HepG2 (cell line): ENCODE measurements around the gene TMEM62. TPM values are rescaled to one million over a fixed set of nuclear protein-coding genes. Genes with fewer than 3 reads are reported as not detected.

Source experiments
- ATAC-seq: fragments of 200-7000 bp; cut with Tn5 transposase; 3 replicates; pipeline ENCODE4 v1.9.1; 2020; ENCODE audit warnings: mild to moderate bottlenecking, moderate library complexity
- BruUV-seq: library from RNA; stranded (reverse); fragments of 400-500 nt; replicated peaks from 2 replicates; lab custom pipeline; 2021; lab: Mats Ljungman, UMichigan
- CTCF ChIA-PET: fragments of 300-600 bp; formaldehyde crosslinking; extraction: SDS; loops from one replicate; lab custom pipeline; 2021; ENCODE audit warnings: low total read pairs, inconsistent platforms, low intra/inter-chr PET ratio; lab: Yijun Ruan, JAX
- POLR2A ChIA-PET: fragments of 350-600 bp; sonication (Branson Sonifier 250); formaldehyde crosslinking; loops from one replicate; lab custom pipeline; 2020; ENCODE audit warnings: antibody characterized with exemption, inconsistent platforms; lab: Yijun Ruan, JAX
- DNase-seq: peaks from one replicate; pipeline ENCODE4 v3.0.0-alpha.2; 2015; ENCODE audit warnings: low spot score
- FAIRE-seq: peaks from 3 replicates; lab custom pipeline; 2011; peaks lifted over from hg19 to GRCh38; lab: Jason Lieb, UNC
- H2AFZ ChIP-seq: one replicate; pipeline ENCODE4 v1.6.1; 2011; ENCODE audit warnings: low read length, inconsistent platforms
- H3K27ac ChIP-seq: fragments of 300-600 bp; 3 replicates; pipeline ENCODE4 v1.8.0; 2011; ENCODE audit warnings: mixed run types, mild to moderate bottlenecking, mixed read lengths, low read length, inconsistent platforms; ENCODE audit not compliant: insufficient read depth; ENCODE audit errors: extremely low read length
- H3K27me3 ChIP-seq, 2 experiments: fragments of 200-600 bp in 1 of 2; 2 replicates in 1 of 2; 3 replicates in 1 of 2; pipeline versions ENCODE4 v1.6.0 to v1.8.0; 2011; ENCODE audit warnings: low read length in 2 of 2, mild to moderate bottlenecking in 2 of 2, moderate library complexity in 2 of 2, inconsistent platforms in 1 of 2; ENCODE audit not compliant: insufficient read depth in 2 of 2, control insufficient read depth in 1 of 2
- H3K36me3 ChIP-seq, 2 experiments: fragments of 200-600 bp in 1 of 2; replicated peaks in 1 of 2; 2 replicates in 1 of 2; 3 replicates in 1 of 2; pipeline versions ENCODE4 v1.5.1 to v1.8.0; 2011; ENCODE audit warnings: low read length in 2 of 2, inconsistent platforms in 1 of 2; ENCODE audit not compliant: insufficient read depth in 2 of 2, control insufficient read depth in 1 of 2
- H3K4me1 ChIP-seq: 2 replicates; pipeline ENCODE4 v1.5.1; 2012; ENCODE audit warnings: low read length, inconsistent platforms; ENCODE audit not compliant: insufficient read depth
- H3K4me2 ChIP-seq: 2 replicates; pipeline ENCODE4 v1.6.0; 2011; ENCODE audit warnings: low read depth, low read length, inconsistent platforms
- H3K4me3 ChIP-seq, 3 experiments: fragments of 200-600 bp in 1 of 3; sonication (generic), shearing (Covaris generic) in 1 of 3; replicated peaks in 1 of 3; 2 replicates each; pipeline ENCODE4 v1.5.1; 2011 to 2016; ENCODE audit warnings: low read length in 3 of 3, inconsistent platforms in 2 of 3, low read depth in 2 of 3, mild to moderate bottlenecking in 2 of 3, control low read depth in 1 of 3, mixed read lengths in 1 of 3; ENCODE audit not compliant: insufficient read depth in 1 of 3
- H3K79me2 ChIP-seq: one replicate; pipeline ENCODE4 v1.6.1; 2011; ENCODE audit warnings: low read length, inconsistent platforms; ENCODE audit not compliant: insufficient read depth
- H3K9ac ChIP-seq: 2 replicates; pipeline ENCODE4 v1.6.0; 2011; ENCODE audit warnings: mild to moderate bottlenecking, low read depth, low read length, inconsistent platforms; ENCODE audit not compliant: insufficient read depth
- H3K9me3 ChIP-seq: 2 replicates; pipeline ENCODE4 v1.5.1; 2012; ENCODE audit warnings: mild to moderate bottlenecking, low read length
- H4K20me1 ChIP-seq: 2 replicates; pipeline ENCODE4 v1.6.0; 2011; ENCODE audit warnings: inconsistent platforms, mild to moderate bottlenecking, low read length, moderate library complexity; ENCODE audit not compliant: insufficient read depth
- BHLHE40 ChIP-seq: IDR thresholded peaks from 2 replicates; pipeline ENCODE4 v1.6.1; 2011; ENCODE audit warnings: low read length, improper control_type of control experiment
- FOXO1 ChIP-seq: sonication (generic); formaldehyde crosslinking; IDR thresholded peaks from 2 replicates; pipeline ENCODE4 v1.4.0; 2020; ENCODE audit warnings: missing genetic modification reagents
- ONECUT2 ChIP-seq: sonication (generic); formaldehyde crosslinking; IDR thresholded peaks from 2 replicates; pipeline ENCODE4 v1.4.0; 2020; ENCODE audit warnings: missing genetic modification reagents
- SMAD3 ChIP-seq: sonication (generic); formaldehyde crosslinking; IDR thresholded peaks from 2 replicates; pipeline ENCODE4 v1.4.0; 2020; ENCODE audit warnings: missing genetic modification reagents
- STAG1 ChIP-seq: sonication (generic); formaldehyde crosslinking; IDR thresholded peaks from 2 replicates; pipeline ENCODE4 v1.4.0; 2020; ENCODE audit warnings: missing genetic modification reagents
- TARDBP ChIP-seq: sonication (generic); formaldehyde crosslinking; IDR thresholded peaks from 2 replicates; pipeline ENCODE4 v1.8.0; 2022; ENCODE audit warnings: mild to moderate bottlenecking, missing genetic modification reagents
- ZFAT ChIP-seq: sonication (generic); formaldehyde crosslinking; conservative IDR thresholded peaks from 2 replicates; pipeline ENCODE4 v1.8.1; 2023; ENCODE audit warnings: missing genetic modification reagents, inconsistent platforms
- ZNF124 ChIP-seq: sonication (generic); formaldehyde crosslinking; IDR thresholded peaks from 2 replicates; pipeline ENCODE4 v1.4.0; 2020; ENCODE audit warnings: missing genetic modification reagents
- ZNF557 ChIP-seq: sonication (generic); formaldehyde crosslinking; IDR thresholded peaks from 2 replicates; pipeline ENCODE4 v1.4.0; 2020; ENCODE audit warnings: missing genetic modification reagents
- ZNF781 ChIP-seq: sonication (generic); formaldehyde crosslinking; IDR thresholded peaks from 2 replicates; pipeline ENCODE4 v1.5.1; 2020; ENCODE audit warnings: borderline replicate concordance, mild to moderate bottlenecking, missing genetic modification reagents; ENCODE audit errors: not compliant biosample characterization
- ZNF850 ChIP-seq: sonication (generic); formaldehyde crosslinking; conservative IDR thresholded peaks from 2 replicates; pipeline ENCODE4 v1.9.0; 2021; ENCODE audit warnings: mild to moderate bottlenecking, missing genetic modification reagents
- WGBS: methylation state at CpG from one replicate; pipeline ENCODE4 v1.1.6; 2017; ENCODE audit warnings: low lambda C conversion rate; 5-methylcytosine and 5-hydroxymethylcytosine counted together
- in situ Hi-C: cut with HindIII; loops from 2 replicates; pipeline ENCODE4 v1.10.0; 2017; ENCODE audit warnings: low pct_unique_long_range_greater_than_20kb; ENCODE audit not compliant: extremely low pct_ligation_motif_present
- intact Hi-C: fragments of 100-400 bp; cut with micrococcal nuclease; formaldehyde crosslinking; loops from one replicate; pipeline ENCODE4 v1.10.0; 2022; ENCODE audit not compliant: unreplicated experiment
- polyA plus RNA-seq, 8 experiments: library from polyadenylated mRNA; depleted of rRNA in 3 of 8; stranded (reverse) in 7 of 8; unstranded in 1 of 8; fragments of >200 nt; fragmentation: Illumina TruSeq in 4 of 8; extraction: Trizol in 4 of 8; gene quantifications; 2 replicates each; pipeline versions ENCODE4 v1.2.1 to v1.2.3, GENCODE V29; 2011 to 2016; ENCODE audit warnings: low read depth in 4 of 8, missing spikeins in 1 of 8, mixed read lengths in 1 of 8; ENCODE audit not compliant: insufficient read depth in 1 of 8
- total RNA-seq, 5 experiments: library from RNA; depleted of rRNA; stranded (reverse); fragments of >200 nt; fragmentation: Illumina TruSeq; extraction: Trizol; gene quantifications; 2 replicates each; pipeline ENCODE4 v1.2.3, GENCODE V29; 2016; ENCODE audit warnings: low read depth in 1 of 5
- TF ChIP-seq, protein P1 (sequence below): sonication (generic); formaldehyde crosslinking; IDR thresholded peaks from 2 replicates; pipeline ENCODE4 v1.5.0; 2020; ENCODE audit warnings: mild to moderate bottlenecking, low read depth, missing genetic modification reagents, borderline replicate concordance
- TF ChIP-seq, protein P2 (sequence below): sonication (generic); formaldehyde crosslinking; IDR thresholded peaks from 2 replicates; pipeline ENCODE4 v1.5.0; 2020; ENCODE audit warnings: mild to moderate bottlenecking, missing genetic modification reagents
- TF ChIP-seq, protein P3 (sequence below): sonication (generic); formaldehyde crosslinking; IDR thresholded peaks from 2 replicates; pipeline ENCODE4 v1.5.0; 2020; ENCODE audit warnings: missing genetic modification reagents, mild to moderate bottlenecking, borderline replicate concordance
- TF ChIP-seq, protein P4 (sequence below): sonication (generic); formaldehyde crosslinking; IDR thresholded peaks from 2 replicates; pipeline ENCODE4 v1.4.0; 2020; ENCODE audit warnings: missing genetic modification reagents

TMEM62 gene
- total and polyA plus RNA-seq, 2 of the 13 experiments (the other 11 are each of a cell fraction or from before 2014, with no cell fraction given): 14.2 to 20.9 TPM

DNA sequence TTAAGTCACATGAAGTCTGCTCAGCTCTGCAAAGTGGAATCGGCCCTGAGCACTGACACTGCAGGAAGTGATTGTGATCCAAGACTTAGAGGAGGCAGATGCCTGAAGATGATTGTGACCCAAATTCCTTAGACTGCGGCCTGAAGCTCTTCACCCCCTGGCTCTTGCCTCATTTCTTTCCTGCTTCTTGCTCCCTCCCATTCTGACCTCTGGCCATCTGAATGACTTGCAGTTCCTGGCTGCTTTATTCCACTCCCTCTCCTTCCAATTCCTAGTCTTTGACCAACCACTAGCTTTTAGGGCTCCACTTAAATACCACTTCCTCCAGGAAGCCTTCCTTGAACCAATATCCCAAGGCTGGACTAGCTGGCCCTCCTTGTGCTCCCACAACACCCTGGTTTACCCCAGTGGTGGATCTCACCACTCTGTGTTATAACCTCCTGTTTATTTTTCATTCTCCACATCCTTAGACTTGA is 97.3 kb downstream of the TMEM62 start:
- no peak overlapping the region for H2AFZ ChIP-seq
- FAIRE-seq (no peak), ATAC-seq (no peak), DNase-seq (no peak)
- no peaks in the 10 kb centered on the region for H3K79me2 ChIP-seq
- TF ChIP-seq STAG1 (CRISPR knock-in tag): no peak
- TF ChIP-seq ONECUT2 (CRISPR knock-in tag): no peak
- TF ChIP-seq, protein P1, sequence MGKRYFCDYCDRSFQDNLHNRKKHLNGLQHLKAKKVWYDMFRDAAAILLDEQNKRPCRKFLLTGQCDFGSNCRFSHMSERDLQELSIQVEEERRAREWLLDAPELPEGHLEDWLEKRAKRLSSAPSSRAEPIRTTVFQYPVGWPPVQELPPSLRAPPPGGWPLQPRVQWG (CRISPR knock-in tag): no peak
- no peak for TF ChIP-seq ZNF124 (CRISPR knock-in tag)
- TF ChIP-seq, protein P2, sequence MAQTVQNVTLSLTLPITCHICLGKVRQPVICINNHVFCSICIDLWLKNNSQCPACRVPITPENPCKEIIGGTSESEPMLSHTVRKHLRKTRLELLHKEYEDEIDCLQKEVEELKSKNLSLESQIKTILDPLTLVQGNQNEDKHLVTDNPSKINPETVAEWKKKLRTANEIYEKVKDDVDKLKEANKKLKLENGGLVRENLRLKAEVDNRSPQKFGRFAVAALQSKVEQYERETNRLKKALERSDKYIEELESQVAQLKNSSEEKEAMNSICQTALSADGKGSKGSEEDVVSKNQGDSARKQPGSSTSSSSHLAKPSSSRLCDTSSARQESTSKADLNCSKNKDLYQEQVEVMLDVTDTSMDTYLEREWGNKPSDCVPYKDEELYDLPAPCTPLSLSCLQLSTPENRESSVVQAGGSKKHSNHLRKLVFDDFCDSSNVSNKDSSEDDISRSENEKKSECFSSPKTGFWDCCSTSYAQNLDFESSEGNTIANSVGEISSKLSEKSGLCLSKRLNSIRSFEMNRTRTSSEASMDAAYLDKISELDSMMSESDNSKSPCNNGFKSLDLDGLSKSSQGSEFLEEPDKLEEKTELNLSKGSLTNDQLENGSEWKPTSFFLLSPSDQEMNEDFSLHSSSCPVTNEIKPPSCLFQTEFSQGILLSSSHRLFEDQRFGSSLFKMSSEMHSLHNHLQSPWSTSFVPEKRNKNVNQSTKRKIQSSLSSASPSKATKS: no peak
- no peak for TF ChIP-seq SMAD3 (CRISPR knock-in tag)
- TF ChIP-seq, protein P3, sequence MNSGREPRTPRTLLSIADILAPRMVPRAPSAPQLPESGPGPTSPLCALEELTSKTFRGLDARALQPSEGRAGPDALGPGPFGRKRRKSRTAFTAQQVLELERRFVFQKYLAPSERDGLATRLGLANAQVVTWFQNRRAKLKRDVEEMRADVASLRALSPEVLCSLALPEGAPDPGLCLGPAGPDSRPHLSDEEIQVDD (CRISPR knock-in tag): no peak
- TF ChIP-seq ZNF557 (CRISPR knock-in tag): no peak
- no peak for TF ChIP-seq ZNF850
- TF ChIP-seq BHLHE40: no peak
- no peak for TF ChIP-seq ZNF781 (CRISPR knock-in tag)
- no peak for TF ChIP-seq ZFAT (CRISPR knock-in tag)
- no peak for TF ChIP-seq FOXO1 (CRISPR knock-in tag)
- no peak for TF ChIP-seq TARDBP (CRISPR knock-in tag)
- TF ChIP-seq, protein P4, sequence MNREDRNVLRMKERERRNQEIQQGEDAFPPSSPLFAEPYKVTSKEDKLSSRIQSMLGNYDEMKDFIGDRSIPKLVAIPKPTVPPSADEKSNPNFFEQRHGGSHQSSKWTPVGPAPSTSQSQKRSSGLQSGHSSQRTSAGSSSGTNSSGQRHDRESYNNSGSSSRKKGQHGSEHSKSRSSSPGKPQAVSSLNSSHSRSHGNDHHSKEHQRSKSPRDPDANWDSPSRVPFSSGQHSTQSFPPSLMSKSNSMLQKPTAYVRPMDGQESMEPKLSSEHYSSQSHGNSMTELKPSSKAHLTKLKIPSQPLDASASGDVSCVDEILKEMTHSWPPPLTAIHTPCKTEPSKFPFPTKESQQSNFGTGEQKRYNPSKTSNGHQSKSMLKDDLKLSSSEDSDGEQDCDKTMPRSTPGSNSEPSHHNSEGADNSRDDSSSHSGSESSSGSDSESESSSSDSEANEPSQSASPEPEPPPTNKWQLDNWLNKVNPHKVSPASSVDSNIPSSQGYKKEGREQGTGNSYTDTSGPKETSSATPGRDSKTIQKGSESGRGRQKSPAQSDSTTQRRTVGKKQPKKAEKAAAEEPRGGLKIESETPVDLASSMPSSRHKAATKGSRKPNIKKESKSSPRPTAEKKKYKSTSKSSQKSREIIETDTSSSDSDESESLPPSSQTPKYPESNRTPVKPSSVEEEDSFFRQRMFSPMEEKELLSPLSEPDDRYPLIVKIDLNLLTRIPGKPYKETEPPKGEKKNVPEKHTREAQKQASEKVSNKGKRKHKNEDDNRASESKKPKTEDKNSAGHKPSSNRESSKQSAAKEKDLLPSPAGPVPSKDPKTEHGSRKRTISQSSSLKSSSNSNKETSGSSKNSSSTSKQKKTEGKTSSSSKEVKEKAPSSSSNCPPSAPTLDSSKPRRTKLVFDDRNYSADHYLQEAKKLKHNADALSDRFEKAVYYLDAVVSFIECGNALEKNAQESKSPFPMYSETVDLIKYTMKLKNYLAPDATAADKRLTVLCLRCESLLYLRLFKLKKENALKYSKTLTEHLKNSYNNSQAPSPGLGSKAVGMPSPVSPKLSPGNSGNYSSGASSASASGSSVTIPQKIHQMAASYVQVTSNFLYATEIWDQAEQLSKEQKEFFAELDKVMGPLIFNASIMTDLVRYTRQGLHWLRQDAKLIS: no peak
- no peaks in the 10 kb centered on the region for H3K36me3 ChIP-seq
- in situ Hi-C loops: loop anchor here (10.0 kb wide), 1 partner anchor 54 kb away; no protein-coding TSS in a partner anchor
- WGBS: 36% methylated on average over 2 of the region's 2 CpGs
- CTCF ChIA-PET: no interaction called here
- no peak overlapping the region for H3K4me3 ChIP-seq
- no peaks in the 10 kb centered on the region for H3K9me3 ChIP-seq
- H4K20me1 ChIP-seq: no peaks in the 10 kb centered on the region
- H3K27me3 ChIP-seq: peaks cover 1 to 19% of the 10 kb centered on the region in 2 experiments; a peak in 3 of 5 replicates
- no peak overlapping the region for H3K4me2 ChIP-seq
- intact Hi-C loops: no loop called here
- POLR2A ChIA-PET: no interaction called here
- peaks cover 8% of the 10 kb centered on the region; the same call in 1 of the 2 replicates for H3K4me1 ChIP-seq
- no TSS peak for BruUV-seq
- no peak overlapping the region for H3K27ac ChIP-seq
- H3K9ac ChIP-seq: no peak overlapping the region
